ENCODE data around the gene UBE2E2. TPM values are rescaled to one million over a fixed set of nuclear protein-coding genes. Genes with fewer than 3 reads are reported as not detected.

The UBE2E2 gene
- polyA plus RNA-seq, 1 donor from 2014 or later = 19.8 TPM

- no peak overlapping the region for H3K4me3 ChIP-seq (ENCODE audit: low read length)
- H2AFZ ChIP-seq (ENCODE audit: low read depth, low read length) = no peak overlapping the region
- no peaks in the 10 kb centered on the region for H3K79me2 ChIP-seq (replicated peaks; ENCODE audit: insufficient read depth, low read length)
- no peaks in the 10 kb centered on the region for H3K9me2 ChIP-seq (ENCODE audit: insufficient read depth, low read length)
- no peaks in the 10 kb centered on the region for H3F3A ChIP-seq (ENCODE audit: insufficient read depth, low read length, poor library complexity, severe bottlenecking)
- TF ChIP-seq EZH2 (IDR thresholded peaks at IDR 0.05; ENCODE audit: borderline replicate concordance, insufficient read depth, low read length, poor library complexity, severe bottlenecking) (no peak), TAF1 (IDR thresholded peaks at IDR 0.05; ENCODE audit: low read depth) (no peak), CTCF (IDR thresholded peaks at IDR 0.05; ENCODE audit: poor library complexity, severe bottlenecking) (no peak), RAD21 (conservative IDR thresholded peaks at IDR 0.05) (no peak), SMC3 (conservative IDR thresholded peaks at IDR 0.05; ENCODE audit: poor library complexity) (no peak), REST (IDR thresholded peaks at IDR 0.05; ENCODE audit: borderline replicate concordance) (no peak), MXI1 (conservative IDR thresholded peaks at IDR 0.05; ENCODE audit: poor library complexity, severe bottlenecking) (no peak), POLR2AphosphoS5 (IDR thresholded peaks at IDR 0.05) (no peak), EP300 (conservative IDR thresholded peaks at IDR 0.05; ENCODE audit: poor library complexity, severe bottlenecking) (no peak)
- no peak overlapping the region for H3K4me2 ChIP-seq (ENCODE audit: low read length)
- H3K27ac ChIP-seq (ENCODE audit: low read length) = no peak overlapping the region
- H3K9me3 ChIP-seq (ENCODE audit: low read length) = no peaks in the 10 kb centered on the region
- no peaks in the 10 kb centered on the region for H3K36me3 ChIP-seq (ENCODE audit: insufficient read depth, low read length)
- no peak overlapping the region for H3K9ac ChIP-seq (ENCODE audit: low read length)
- H4K20me1 ChIP-seq (ENCODE audit: insufficient read depth) = no peaks in the 10 kb centered on the region
- no peaks in the 10 kb centered on the region for H3K27me3 ChIP-seq (ENCODE audit: insufficient read depth, low read depth, low read length)
These were observed 252.0 kb downstream of the UBE2E2 start for GRCh38 chr3:23455084-23455483.

GRCh38 chr3:23455775-23456174, 252.6 kb downstream of the UBE2E2 start:
- Histone ChIP-seq H3K4me3 (ENCODE audit: low read length) (no peak overlapping the region), H3K9me2 (ENCODE audit: insufficient read depth, low read length) (no peaks in the 10 kb centered on the region), H3K4me2 (ENCODE audit: low read length) (no peak overlapping the region), H3K27ac (ENCODE audit: low read length) (no peak overlapping the region), H3F3A (ENCODE audit: insufficient read depth, low read length, poor library complexity, severe bottlenecking) (no peaks in the 10 kb centered on the region), H3K27me3 (ENCODE audit: insufficient read depth, low read depth, low read length) (no peaks in the 10 kb centered on the region), H2AFZ (ENCODE audit: low read depth, low read length) (no peak overlapping the region), H3K79me2 (replicated peaks; ENCODE audit: insufficient read depth, low read length) (no peaks in the 10 kb centered on the region), H3K9ac (ENCODE audit: low read length) (no peak overlapping the region), H4K20me1 (ENCODE audit: insufficient read depth) (no peaks in the 10 kb centered on the region), H3K36me3 (ENCODE audit: insufficient read depth, low read length) (no peaks in the 10 kb centered on the region), H3K9me3 (ENCODE audit: low read length) (no peaks in the 10 kb centered on the region)
- TF ChIP-seq TAF1 (IDR thresholded peaks at IDR 0.05; ENCODE audit: low read depth) (no peak), CTCF (IDR thresholded peaks at IDR 0.05; ENCODE audit: poor library complexity, severe bottlenecking) (no peak), REST (IDR thresholded peaks at IDR 0.05; ENCODE audit: borderline replicate concordance) (no peak), POLR2AphosphoS5 (IDR thresholded peaks at IDR 0.05) (no peak), EP300 (conservative IDR thresholded peaks at IDR 0.05; ENCODE audit: poor library complexity, severe bottlenecking) (no peak), SMC3 (conservative IDR thresholded peaks at IDR 0.05; ENCODE audit: poor library complexity) (no peak)
